ENCODE results near the gene GRWD1.

The GRWD1 gene

GRCh38 chr19:48470856-48471255 lies 25.1 kb downstream of the GRWD1 start:
- ChIA-PET POLR2A (no interaction called here), CTCF (interaction anchor here (1.4 kb wide), 1 partner anchor 19 kb away, joined by 7 read pairs; no protein-coding TSS in a partner anchor)
- no peak for DNase-seq (ENCODE audit: extremely low spot score)
- no peak for TF ChIP-seq L3MBTL2 (conservative IDR thresholded peaks at IDR 0.05)
- no peak for TF ChIP-seq LEF1 (IDR thresholded peaks at IDR 0.05; ENCODE audit: borderline replicate concordance)
- no peak for TF ChIP-seq FOXA1 (IDR thresholded peaks at IDR 0.05)
- TF ChIP-seq ARNT (IDR thresholded peaks at IDR 0.05): no peak
- no peak for TF ChIP-seq ELF4 (IDR thresholded peaks at IDR 0.05)
- TF ChIP-seq NFRKB (IDR thresholded peaks at IDR 0.05): no peak
- no peak for TF ChIP-seq CTBP1 (IDR thresholded peaks at IDR 0.05; ENCODE audit: borderline replicate concordance)
- TF ChIP-seq FOXK2 (IDR thresholded peaks at IDR 0.05): no peak
- TF ChIP-seq SUZ12 (IDR thresholded peaks at IDR 0.05): no peak

GRCh38 chr19:48471836-48472235 lies 26.1 kb downstream of the GRWD1 start:
- ChIA-PET CTCF (no interaction called here), POLR2A (no interaction called here)
- TF ChIP-seq ZNF384 (IDR thresholded peaks at IDR 0.05) (no peak), BHLHE40 (IDR thresholded peaks at IDR 0.05; ENCODE audit: borderline replicate concordance) (no peak), CTBP1 (IDR thresholded peaks at IDR 0.05; ENCODE audit: borderline replicate concordance) (no peak), LEF1 (IDR thresholded peaks at IDR 0.05; ENCODE audit: borderline replicate concordance) (no peak), ELF4 (IDR thresholded peaks at IDR 0.05) (no peak), HDGF (IDR thresholded peaks at IDR 0.05; ENCODE audit: borderline replicate concordance) (no peak), TARDBP (IDR thresholded peaks at IDR 0.05) (no peak), FOXM1 (IDR thresholded peaks at IDR 0.05; ENCODE audit: borderline replicate concordance) (no peak), SP1 (IDR thresholded peaks at IDR 0.05) (no peak), FOXA1 (IDR thresholded peaks at IDR 0.05) (no peak), L3MBTL2 (conservative IDR thresholded peaks at IDR 0.05) (no peak), FOXK2 (IDR thresholded peaks at IDR 0.05) (no peak)
- no peak for DNase-seq (ENCODE audit: extremely low spot score)

DNA sequence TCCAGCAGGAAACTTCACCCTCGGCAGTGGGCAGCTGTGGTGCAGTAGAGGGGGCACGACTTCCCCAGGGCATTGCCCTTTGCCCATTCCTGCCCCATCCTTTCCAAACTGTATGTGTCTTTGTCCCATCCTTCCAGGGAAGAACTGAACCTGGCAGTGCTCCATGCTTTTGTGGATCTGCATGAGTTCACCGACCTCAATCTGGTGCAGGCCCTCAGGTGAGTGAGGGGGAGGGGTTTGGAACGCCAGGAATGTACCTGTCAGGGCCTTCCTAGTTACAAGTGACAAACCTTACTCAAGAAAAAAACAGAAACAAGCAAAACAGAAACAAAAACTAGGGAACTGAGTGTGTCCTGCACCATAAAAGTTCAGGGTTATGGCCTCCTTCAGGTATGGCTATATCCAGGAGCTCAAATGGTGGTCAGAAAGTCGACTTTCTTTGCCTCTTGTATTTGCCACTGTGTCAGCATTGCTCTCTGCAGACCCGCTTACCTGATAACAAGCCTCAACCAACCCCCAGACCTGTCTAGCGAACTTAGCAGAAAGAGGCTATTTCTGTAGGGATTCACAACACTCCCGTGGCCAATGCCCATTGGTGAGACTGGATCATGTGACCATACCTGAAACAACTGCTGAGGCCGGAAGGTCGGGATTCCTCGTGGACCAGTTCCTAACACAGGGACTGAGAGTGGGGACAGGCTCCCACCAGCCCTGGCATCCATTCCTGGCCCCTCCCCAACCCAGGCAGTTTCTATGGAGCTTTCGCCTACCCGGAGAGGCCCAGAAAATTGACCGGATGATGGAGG lies 27.6 kb downstream of the GRWD1 start:
- CTCF ChIA-PET: no interaction called here
- no peak for DNase-seq (ENCODE audit: extremely low spot score)
- TF ChIP-seq L3MBTL2 (conservative IDR thresholded peaks at IDR 0.05) (no peak), SP1 (IDR thresholded peaks at IDR 0.05) (no peak), ELF4 (IDR thresholded peaks at IDR 0.05) (no peak), ZNF384 (IDR thresholded peaks at IDR 0.05) (no peak), CTBP1 (IDR thresholded peaks at IDR 0.05; ENCODE audit: borderline replicate concordance) (no peak), NFRKB (IDR thresholded peaks at IDR 0.05) (no peak), TARDBP (IDR thresholded peaks at IDR 0.05) (no peak), BHLHE40 (IDR thresholded peaks at IDR 0.05; ENCODE audit: borderline replicate concordance) (no peak)
- POLR2A ChIA-PET: interaction anchor here (0.9 kb wide), 1 partner anchor 14 kb away, joined by 3 read pairs; no protein-coding TSS in a partner anchor

- no peak for TF ChIP-seq ZNF384 (IDR thresholded peaks at IDR 0.05)
- TF ChIP-seq ARNT (IDR thresholded peaks at IDR 0.05): no peak
- TF ChIP-seq FOXA1 (IDR thresholded peaks at IDR 0.05): no peak
- TF ChIP-seq BHLHE40 (IDR thresholded peaks at IDR 0.05; ENCODE audit: borderline replicate concordance): no peak
- POLR2A ChIA-PET: no interaction called here
- CTCF ChIA-PET: no interaction called here
- no peak for DNase-seq (ENCODE audit: extremely low spot score)
Measured at GRCh38 chr19:48474084-48474592, 28.4 kb downstream of the GRWD1 start.

- ChIA-PET CTCF (no interaction called here), POLR2A (interaction anchor here (1.3 kb wide), 1 partner anchor 29 kb away, joined by 4 read pairs; the partner anchor contains the start of gene GRWD1)
- DNase-seq (ENCODE audit: extremely low spot score): no peak
- TF ChIP-seq TARDBP (IDR thresholded peaks at IDR 0.05) (no peak), SUZ12 (IDR thresholded peaks at IDR 0.05) (no peak), BHLHE40 (IDR thresholded peaks at IDR 0.05; ENCODE audit: borderline replicate concordance) (no peak), L3MBTL2 (conservative IDR thresholded peaks at IDR 0.05) (no peak), ARNT (IDR thresholded peaks at IDR 0.05) (no peak), ZNF384 (IDR thresholded peaks at IDR 0.05) (no peak), FOXA1 (IDR thresholded peaks at IDR 0.05) (no peak), SP1 (IDR thresholded peaks at IDR 0.05) (no peak), LEF1 (IDR thresholded peaks at IDR 0.05; ENCODE audit: borderline replicate concordance) (no peak), FOXM1 (IDR thresholded peaks at IDR 0.05; ENCODE audit: borderline replicate concordance) (no peak), ELF4 (IDR thresholded peaks at IDR 0.05) (no peak), NFRKB (IDR thresholded peaks at IDR 0.05) (no peak), HDGF (IDR thresholded peaks at IDR 0.05; ENCODE audit: borderline replicate concordance) (no peak)
- TF ChIP-seq, protein P1, sequence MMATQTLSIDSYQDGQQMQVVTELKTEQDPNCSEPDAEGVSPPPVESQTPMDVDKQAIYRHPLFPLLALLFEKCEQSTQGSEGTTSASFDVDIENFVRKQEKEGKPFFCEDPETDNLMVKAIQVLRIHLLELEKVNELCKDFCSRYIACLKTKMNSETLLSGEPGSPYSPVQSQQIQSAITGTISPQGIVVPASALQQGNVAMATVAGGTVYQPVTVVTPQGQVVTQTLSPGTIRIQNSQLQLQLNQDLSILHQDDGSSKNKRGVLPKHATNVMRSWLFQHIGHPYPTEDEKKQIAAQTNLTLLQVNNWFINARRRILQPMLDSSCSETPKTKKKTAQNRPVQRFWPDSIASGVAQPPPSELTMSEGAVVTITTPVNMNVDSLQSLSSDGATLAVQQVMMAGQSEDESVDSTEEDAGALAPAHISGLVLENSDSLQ (IDR thresholded peaks at IDR 0.05): no peak
Measured at GRCh38 chr19:48475369-48476068, 29.7 kb downstream of the GRWD1 start.

DNA sequence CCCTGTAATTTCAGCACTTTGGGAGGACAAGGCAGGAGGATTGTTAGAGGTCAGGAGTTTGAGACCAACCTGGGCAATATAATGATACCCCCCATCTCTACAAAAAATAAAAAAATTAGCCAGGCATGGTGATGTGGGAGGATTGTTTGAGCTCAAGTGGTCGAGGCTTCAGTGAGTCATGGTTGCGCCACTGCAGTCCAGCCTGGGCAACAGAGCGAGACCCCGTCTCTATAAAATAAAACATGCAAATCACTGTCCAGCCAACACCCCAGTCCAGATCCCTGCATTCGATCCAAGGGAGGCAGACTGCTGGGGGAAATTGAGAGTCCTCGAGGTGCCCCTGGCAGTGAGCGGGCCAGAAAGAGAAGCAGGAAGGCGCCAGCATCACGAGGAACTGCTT lies 30.4 kb downstream of the GRWD1 start:
- DNase-seq (ENCODE audit: extremely low spot score): no peak
- ChIA-PET CTCF (no interaction called here), POLR2A (interaction anchor here (1.3 kb wide), 1 partner anchor 30 kb away, joined by 4 read pairs; the partner anchor contains the start of gene GRWD1)
- no peak for TF ChIP-seq FOXK2 (IDR thresholded peaks at IDR 0.05)
- TF ChIP-seq LEF1 (IDR thresholded peaks at IDR 0.05; ENCODE audit: borderline replicate concordance): no peak

DNA sequence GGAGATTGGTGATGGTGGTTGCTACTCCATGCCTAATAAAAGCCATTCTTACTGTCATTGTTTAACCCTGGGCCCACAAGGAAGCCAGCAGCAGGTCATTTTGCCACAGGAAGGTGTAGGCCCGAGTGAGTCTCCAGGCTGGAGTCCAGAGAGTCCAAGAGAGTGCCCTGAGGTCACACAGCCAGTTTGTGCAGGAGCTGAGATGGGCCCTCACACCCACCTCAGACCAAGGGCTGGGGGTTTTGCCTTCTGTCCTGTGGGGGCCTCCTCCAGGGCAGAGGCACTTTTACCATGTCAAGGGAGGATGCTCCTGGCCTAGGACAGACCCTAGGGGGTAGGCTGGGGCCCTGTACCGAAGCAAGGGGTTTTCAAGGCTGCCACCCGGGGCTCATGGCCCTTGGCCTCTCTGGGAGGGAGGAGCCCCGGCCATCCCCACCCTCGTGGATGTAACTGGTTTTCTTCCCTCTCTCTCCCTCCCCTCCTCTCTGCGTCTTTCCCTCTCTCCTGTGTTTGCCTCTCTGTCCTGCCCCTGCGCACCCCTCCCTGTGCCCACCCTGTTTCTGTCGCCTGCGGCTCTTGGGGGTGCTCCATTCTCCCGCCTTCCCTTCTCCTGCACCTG lies 31.4 kb downstream of the GRWD1 start:
- ChIA-PET POLR2A (no interaction called here), CTCF (no interaction called here)
- TF ChIP-seq CTBP1 (IDR thresholded peaks at IDR 0.05; ENCODE audit: borderline replicate concordance) (no peak), SUZ12 (IDR thresholded peaks at IDR 0.05) (no peak), TARDBP (IDR thresholded peaks at IDR 0.05) (no peak), HDGF (IDR thresholded peaks at IDR 0.05; ENCODE audit: borderline replicate concordance) (no peak), ZNF384 (IDR thresholded peaks at IDR 0.05) (no peak), ELF4 (IDR thresholded peaks at IDR 0.05) (no peak), NFRKB (IDR thresholded peaks at IDR 0.05) (no peak), SP1 (IDR thresholded peaks at IDR 0.05) (no peak), BHLHE40 (IDR thresholded peaks at IDR 0.05; ENCODE audit: borderline replicate concordance) (no peak), LEF1 (IDR thresholded peaks at IDR 0.05; ENCODE audit: borderline replicate concordance) (no peak), ARNT (IDR thresholded peaks at IDR 0.05) (no peak), FOXA1 (IDR thresholded peaks at IDR 0.05) (no peak), FOXK2 (IDR thresholded peaks at IDR 0.05) (no peak), L3MBTL2 (conservative IDR thresholded peaks at IDR 0.05) (no peak)
- TF ChIP-seq, protein P1 (IDR thresholded peaks at IDR 0.05): no peak
- no peak for DNase-seq (ENCODE audit: extremely low spot score)

Measured in HEK293T (cell line).